ENCODE results near the gene NXN. TPM values are rescaled to one million over a fixed set of nuclear protein-coding genes. Genes with fewer than 3 reads are reported as not detected.
"Not testable (repeated sequence)": the region's sequence is repeated elsewhere in the genome, so short reads cannot be mapped to it uniquely, and the experiment has no call there.

NXN gene
- total and polyA plus RNA-seq, 2 donors (not counting 1 experiment from before 2014, with no cell fraction given), result 0.04 to 0.17 TPM

GRCh38 chr17:838486-838885, 141.1 kb downstream of the NXN start:
- Histone ChIP-seq H3K79me2 (ENCODE audit: control insufficient read depth, insufficient read depth, low read length) (no peaks in the 10 kb centered on the region), H3K9ac (ENCODE audit: low read length) (no peak overlapping the region), H3K4me3 (ENCODE audit: control extremely low read depth in 1 of 5, extremely low read depth in 1 of 5, insufficient read depth in 1 of 5, low read depth in 2 of 5, low read length in 4 of 5) (no peak overlapping the region), H3K27me3 (replicated peaks in 1 of 4; ENCODE audit: control extremely low read depth in 1 of 4, control insufficient read depth in 3 of 4, insufficient read depth in 4 of 4, low read length in 3 of 4) (peaks cover 0 to 3% (median 0%) of the 10 kb centered on the region in 4 experiments), H2AFZ (ENCODE audit: insufficient read depth, low read depth, low read length, poor library complexity, severe bottlenecking) (no peak overlapping the region), H3K4me2 (replicated peaks; ENCODE audit: low read depth, low read length, poor library complexity, severe bottlenecking) (no peak overlapping the region), H3K27ac (ENCODE audit: low read length in 2 of 2) (no peak overlapping the region), H3K9me3 (ENCODE audit: control extremely low read depth in 1 of 3, control insufficient read depth in 2 of 3, insufficient read depth in 1 of 3, low read length in 2 of 3) (peaks cover 0 to 6% (median 0%) of the 10 kb centered on the region in 3 donors), H4K20me1 (ENCODE audit: control insufficient read depth, insufficient read depth, low read length, poor library complexity, severe bottlenecking) (no peaks in the 10 kb centered on the region), H3K36me3 (replicated peaks in 1 of 2; ENCODE audit: control extremely low read depth in 1 of 2, control insufficient read depth in 1 of 2, extremely low read depth in 1 of 2, insufficient read depth in 2 of 2, low read length in 1 of 2) (no peaks in the 10 kb centered on the region), H3K4me1 (ENCODE audit: control insufficient read depth in 2 of 2, insufficient read depth in 2 of 2, low read length in 2 of 2) (no peaks in the 10 kb centered on the region)
- H3K4me1 Mint-ChIP-seq, result no peaks in the 10 kb centered on the region
- no peak for TF ChIP-seq EZH2 (IDR thresholded peaks at IDR 0.05; ENCODE audit: borderline replicate concordance, insufficient read depth, low read depth, low read length, poor library complexity, severe bottlenecking)
- TF ChIP-seq, protein P1, sequence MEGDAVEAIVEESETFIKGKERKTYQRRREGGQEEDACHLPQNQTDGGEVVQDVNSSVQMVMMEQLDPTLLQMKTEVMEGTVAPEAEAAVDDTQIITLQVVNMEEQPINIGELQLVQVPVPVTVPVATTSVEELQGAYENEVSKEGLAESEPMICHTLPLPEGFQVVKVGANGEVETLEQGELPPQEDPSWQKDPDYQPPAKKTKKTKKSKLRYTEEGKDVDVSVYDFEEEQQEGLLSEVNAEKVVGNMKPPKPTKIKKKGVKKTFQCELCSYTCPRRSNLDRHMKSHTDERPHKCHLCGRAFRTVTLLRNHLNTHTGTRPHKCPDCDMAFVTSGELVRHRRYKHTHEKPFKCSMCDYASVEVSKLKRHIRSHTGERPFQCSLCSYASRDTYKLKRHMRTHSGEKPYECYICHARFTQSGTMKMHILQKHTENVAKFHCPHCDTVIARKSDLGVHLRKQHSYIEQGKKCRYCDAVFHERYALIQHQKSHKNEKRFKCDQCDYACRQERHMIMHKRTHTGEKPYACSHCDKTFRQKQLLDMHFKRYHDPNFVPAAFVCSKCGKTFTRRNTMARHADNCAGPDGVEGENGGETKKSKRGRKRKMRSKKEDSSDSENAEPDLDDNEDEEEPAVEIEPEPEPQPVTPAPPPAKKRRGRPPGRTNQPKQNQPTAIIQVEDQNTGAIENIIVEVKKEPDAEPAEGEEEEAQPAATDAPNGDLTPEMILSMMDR (IDR thresholded peaks at IDR 0.05), result no peak
- peaks cover 7% of the 10 kb centered on the region for H3K27me3 Mint-ChIP-seq
- 100% methylated on average over 4 of the region's 11 CpGs for WGBS (ENCODE audit: insufficient coverage)
- POLR2A ChIA-PET, result no interaction called here
- CTCF ChIA-PET, result no interaction called here
- ATAC-seq (ENCODE audit: low read depth) (no peak), DNase-seq (no peak)
- no peak overlapping the region for H3K27ac Mint-ChIP-seq
- no peaks in the 10 kb centered on the region for H3K9me3 Mint-ChIP-seq (ENCODE audit: insufficient read depth)
- intact Hi-C loops (cut with micrococcal nuclease), result no loop called here
- no peak overlapping the region for H3K4me3 Mint-ChIP-seq

DNA sequence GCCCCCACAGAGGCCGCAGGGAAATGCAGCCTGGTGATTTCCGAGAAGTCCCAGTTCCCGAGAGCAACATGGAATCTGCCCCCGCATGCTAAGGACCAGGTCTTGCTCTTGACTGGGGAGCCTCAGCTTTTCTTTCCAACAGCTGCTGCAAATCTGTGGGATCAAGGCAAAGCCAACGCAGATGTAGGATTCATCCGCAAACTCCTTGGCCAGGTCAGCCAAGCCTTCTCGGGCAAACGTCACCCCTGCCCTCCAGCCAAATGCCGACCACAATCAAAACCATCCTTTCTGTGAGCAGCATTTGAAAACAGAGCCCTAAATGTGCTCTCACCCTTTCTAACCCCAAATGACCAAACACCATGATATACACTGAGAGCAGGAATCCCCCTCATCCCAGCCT, 143.4 kb downstream of the NXN start:
- Histone ChIP-seq H3K4me3 (ENCODE audit: control extremely low read depth in 1 of 5, extremely low read depth in 1 of 5, insufficient read depth in 1 of 5, low read depth in 2 of 5, low read length in 4 of 5) (no peak overlapping the region), H3K4me2 (replicated peaks; ENCODE audit: low read depth, low read length, poor library complexity, severe bottlenecking) (no peak overlapping the region), H2AFZ (ENCODE audit: insufficient read depth, low read depth, low read length, poor library complexity, severe bottlenecking) (no peak overlapping the region), H3K9me3 (ENCODE audit: control extremely low read depth in 1 of 3, control insufficient read depth in 2 of 3, insufficient read depth in 1 of 3, low read length in 2 of 3) (peaks cover 0 to 11% (median 0%) of the 10 kb centered on the region in 3 donors), H3K9ac (ENCODE audit: low read length) (no peak overlapping the region), H3K27me3 (replicated peaks in 1 of 4; ENCODE audit: control extremely low read depth in 1 of 4, control insufficient read depth in 3 of 4, insufficient read depth in 4 of 4, low read length in 3 of 4) (no peaks in the 10 kb centered on the region), H3K79me2 (ENCODE audit: control insufficient read depth, insufficient read depth, low read length) (no peaks in the 10 kb centered on the region), H3K36me3 (replicated peaks in 1 of 2; ENCODE audit: control extremely low read depth in 1 of 2, control insufficient read depth in 1 of 2, extremely low read depth in 1 of 2, insufficient read depth in 2 of 2, low read length in 1 of 2) (no peaks in the 10 kb centered on the region), H3K4me1 (ENCODE audit: control insufficient read depth in 2 of 2, insufficient read depth in 2 of 2, low read length in 2 of 2) (no peaks in the 10 kb centered on the region), H3K27ac (ENCODE audit: low read length in 2 of 2) (no peak overlapping the region), H4K20me1 (ENCODE audit: control insufficient read depth, insufficient read depth, low read length, poor library complexity, severe bottlenecking) (no peaks in the 10 kb centered on the region)
- Mint-ChIP-seq H3K4me1 (no peaks in the 10 kb centered on the region), H3K4me3 (no peak overlapping the region), H3K27me3 (peaks cover 3% of the 10 kb centered on the region), H3K27ac (no peak overlapping the region), H3K9me3 (ENCODE audit: insufficient read depth) (no peaks in the 10 kb centered on the region)
- intact Hi-C loops (cut with micrococcal nuclease), result no loop called here
- no peak for DNase-seq
- TF ChIP-seq, protein P1 (IDR thresholded peaks at IDR 0.05), result no peak
- TF ChIP-seq EZH2 (IDR thresholded peaks at IDR 0.05; ENCODE audit: borderline replicate concordance, insufficient read depth, low read depth, low read length, poor library complexity, severe bottlenecking), result no peak
- ChIA-PET CTCF (no interaction called here), POLR2A (interaction anchor here (0.6 kb wide), 1 partner anchor 601 kb away, joined by 3 read pairs; no protein-coding TSS in a partner anchor)
- no peak for ATAC-seq (ENCODE audit: low read depth)
- WGBS (ENCODE audit: insufficient coverage), result 91% methylated on average over 9 of the region's 9 CpGs

DNA sequence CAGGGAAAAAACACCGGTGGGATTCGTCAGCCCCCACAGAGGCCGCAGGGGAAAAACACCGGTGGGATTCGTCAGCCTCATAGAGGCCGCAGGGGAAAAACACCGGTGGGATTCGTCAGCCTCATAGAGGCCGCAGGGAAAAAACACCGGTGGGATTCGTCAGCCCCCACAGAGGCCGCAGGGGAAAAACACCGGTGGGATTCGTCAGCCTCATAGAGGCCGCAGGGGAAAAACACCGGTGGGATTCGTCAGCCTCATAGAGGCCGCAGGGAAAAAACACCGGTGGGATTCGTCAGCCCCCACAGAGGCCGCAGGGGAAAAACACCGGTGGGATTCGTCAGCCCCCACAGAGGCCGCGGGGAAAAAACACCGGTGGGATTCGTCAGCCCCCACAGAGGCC, 143.9 kb downstream of the NXN start:
- H3K4me1 Mint-ChIP-seq; H3K27ac ChIP-seq (ENCODE audit: low read length in 2 of 2): not testable (repeated sequence)

More for the DNA sequence above, 143.9 kb downstream of the NXN start:
- intact Hi-C loops (cut with micrococcal nuclease); H2AFZ ChIP-seq (ENCODE audit: insufficient read depth, low read depth, low read length, poor library complexity, severe bottlenecking); CTCF ChIA-PET; DNase-seq; H3K9ac ChIP-seq (ENCODE audit: low read length); H3K27me3 ChIP-seq (replicated peaks in 1 of 4; ENCODE audit: control extremely low read depth in 1 of 4, control insufficient read depth in 3 of 4, insufficient read depth in 4 of 4, low read length in 3 of 4); H3K27me3 Mint-ChIP-seq; ATAC-seq (ENCODE audit: low read depth); H3K79me2 ChIP-seq (ENCODE audit: control insufficient read depth, insufficient read depth, low read length); H3K9me3 ChIP-seq (ENCODE audit: control extremely low read depth in 1 of 3, control insufficient read depth in 2 of 3, insufficient read depth in 1 of 3, low read length in 2 of 3); H3K4me3 ChIP-seq (ENCODE audit: control extremely low read depth in 1 of 5, extremely low read depth in 1 of 5, insufficient read depth in 1 of 5, low read depth in 2 of 5, low read length in 4 of 5); H3K4me1 ChIP-seq (ENCODE audit: control insufficient read depth in 2 of 2, insufficient read depth in 2 of 2, low read length in 2 of 2); H4K20me1 ChIP-seq (ENCODE audit: control insufficient read depth, insufficient read depth, low read length, poor library complexity, severe bottlenecking); H3K4me3 Mint-ChIP-seq; POLR2A ChIA-PET; H3K4me2 ChIP-seq (replicated peaks; ENCODE audit: low read depth, low read length, poor library complexity, severe bottlenecking); H3K36me3 ChIP-seq (replicated peaks in 1 of 2; ENCODE audit: control extremely low read depth in 1 of 2, control insufficient read depth in 1 of 2, extremely low read depth in 1 of 2, insufficient read depth in 2 of 2, low read length in 1 of 2); H3K27ac Mint-ChIP-seq; H3K9me3 Mint-ChIP-seq (ENCODE audit: insufficient read depth): not testable (repeated sequence)
- 92% methylated on average over 2 of the region's 27 CpGs for WGBS (ENCODE audit: insufficient coverage)

Data from B cell (primary cell).